PC-9 (cell line): ENCODE results near the gene IGF2. TPM values are rescaled to one million over a fixed set of nuclear protein-coding genes. Genes with fewer than 3 reads are reported as not detected.

Source experiments
- BruUV-seq: library from RNA; stranded (reverse); fragments of 400-500 nt; replicated peaks from 2 replicates; lab custom pipeline; 2021; lab: Mats Ljungman, UMichigan
- CTCF ChIA-PET: fragments of 300-600 bp; sonication (Branson Sonifier 250); formaldehyde crosslinking; loops from one replicate; lab custom pipeline; 2022; ENCODE audit warnings: antibody characterized with exemption; lab: Charles Lee
- POLR2A ChIA-PET: fragments of 300-600 bp; sonication (Branson Sonifier 250); formaldehyde crosslinking; loops from one replicate; lab custom pipeline; 2022; ENCODE audit warnings: antibody characterized with exemption; ENCODE audit not compliant: unreplicated experiment; lab: Charles Lee
- DNase-seq, 2 experiments: peaks; one replicate each; pipeline versions ENCODE4 v3.0.0 to v3.0.0-alpha.2; 2015 to 2022; ENCODE audit warnings: mixed read lengths in 1 of 2
- H2AFZ ChIP-seq: fragments of 200-600 bp; sonication (generic); 2 replicates; pipeline ENCODE4 v1.8.1; 2017; ENCODE audit warnings: antibody characterized with exemption
- H3F3A ChIP-seq: fragments of 200-600 bp; sonication (generic); 2 replicates; pipeline ENCODE4 v1.8.1; 2017; ENCODE audit warnings: antibody characterized with exemption, mild to moderate bottlenecking, low read depth; ENCODE audit not compliant: insufficient read depth
- H3K27ac ChIP-seq: fragments of 200-600 bp; sonication (generic); 2 replicates; pipeline ENCODE4 v1.6.1; 2016; ENCODE audit warnings: mixed run types
- H3K27me3 ChIP-seq: fragments of 200-600 bp; sonication (generic); 2 replicates; pipeline ENCODE4 v1.6.1; 2016; ENCODE audit warnings: low read depth, mixed run types; ENCODE audit not compliant: insufficient read depth
- H3K36me3 ChIP-seq: fragments of 200-600 bp; sonication (generic); 2 replicates; pipeline ENCODE4 v1.6.1; 2016; ENCODE audit warnings: low read depth, mixed run types
- H3K4me1 ChIP-seq: fragments of 200-600 bp; sonication (generic); replicated peaks from 2 replicates; pipeline ENCODE4 v1.6.1; 2016; ENCODE audit warnings: mixed run types; ENCODE audit not compliant: insufficient read depth
- H3K4me2 ChIP-seq: fragments of 200-600 bp; sonication (generic); 2 replicates; pipeline ENCODE4 v1.6.1; 2017; ENCODE audit warnings: mixed run types
- H3K4me3 ChIP-seq: fragments of 200-600 bp; sonication (generic); 2 replicates; pipeline ENCODE4 v1.6.1; 2016; ENCODE audit warnings: mixed run types
- H3K79me2 ChIP-seq: fragments of 200-600 bp; sonication (generic); 2 replicates; pipeline ENCODE4 v1.6.1; 2017; ENCODE audit warnings: low read depth, mixed run types
- H3K9me2 ChIP-seq: fragments of 200-600 bp; sonication (generic); 2 replicates; pipeline ENCODE4 v1.8.1; 2017; ENCODE audit warnings: mild to moderate bottlenecking; ENCODE audit not compliant: insufficient read depth
- H3K9me3 ChIP-seq: fragments of 200-600 bp; sonication (generic); 2 replicates; pipeline ENCODE4 v1.8.1; 2016; ENCODE audit warnings: low read depth; ENCODE audit not compliant: insufficient read depth
- H4K20me1 ChIP-seq: fragments of 200-600 bp; sonication (generic); 2 replicates; pipeline ENCODE4 v1.8.1; 2017; ENCODE audit not compliant: insufficient read depth
- EZH2 ChIP-seq: fragments of 200-600 bp; sonication (generic); IDR thresholded peaks from 2 replicates; pipeline ENCODE4 v1.8.0; 2017; ENCODE audit warnings: antibody characterized with exemption, low read depth
- intact Hi-C: fragments of 100-400 bp; cut with micrococcal nuclease; formaldehyde crosslinking; loops from one replicate; pipeline ENCODE4 v1.10.0; 2022; ENCODE audit not compliant: unreplicated experiment
- total RNA-seq: library from RNA; stranded (reverse); gene quantifications from 2 replicates; pipeline ENCODE4 v1.2.3, GENCODE V29; 2021
- TF ChIP-seq, protein P1 (sequence below): fragments of 200-600 bp; sonication (generic); conservative IDR thresholded peaks from 2 replicates; pipeline ENCODE4 v1.6.1; 2017; ENCODE audit warnings: mixed run types, antibody characterized with exemption, mild to moderate bottlenecking, moderate library complexity

The IGF2 gene
- total RNA-seq, 1 experiment from 2014 or later: 0.24 TPM

DNA sequence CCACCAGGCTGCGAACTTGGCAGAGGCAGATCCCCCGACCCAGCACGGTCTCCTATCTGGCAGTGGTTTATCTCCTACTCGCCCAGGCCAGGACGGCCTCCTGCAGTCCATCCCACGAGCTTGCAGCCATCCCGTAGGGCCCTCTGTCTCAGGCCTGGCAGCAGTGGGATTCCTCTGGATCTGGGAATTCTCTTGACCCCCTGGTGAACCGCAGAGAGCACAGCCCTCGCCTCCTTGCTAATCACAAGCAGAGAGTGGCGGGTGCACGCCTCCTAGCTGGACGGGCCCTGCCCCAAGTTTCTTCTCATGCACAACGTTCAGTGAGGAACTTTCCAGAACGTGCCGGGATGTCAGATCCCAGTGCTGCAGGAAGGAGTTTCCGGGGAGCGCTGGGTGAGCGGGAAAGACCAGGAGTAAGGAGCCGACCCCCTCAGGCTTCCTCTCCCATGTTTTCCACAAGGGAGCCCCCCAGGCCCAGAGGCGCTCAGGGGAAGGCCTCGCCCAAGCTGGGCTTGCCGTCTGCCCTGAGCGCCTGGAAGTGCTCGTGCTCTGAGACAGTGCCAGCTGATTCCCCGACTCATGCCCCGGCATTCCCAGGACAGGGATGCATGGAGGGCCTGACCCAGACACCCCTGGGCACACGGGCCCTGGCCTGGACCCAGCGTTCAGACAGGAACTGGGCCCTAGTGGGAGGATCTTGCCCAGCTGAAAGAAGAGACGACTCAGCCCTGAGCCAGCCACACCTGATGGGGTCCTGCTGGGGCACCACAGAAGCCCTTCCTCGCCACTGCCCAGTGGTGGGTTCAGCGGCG, 24.6 kb downstream of the IGF2 start:
- Histone ChIP-seq H3K4me1 (no peaks in the 10 kb centered on the region), H4K20me1 (no peaks in the 10 kb centered on the region), H3K9me3 (no peaks in the 10 kb centered on the region), H3K27ac (no peak overlapping the region), H3K4me2 (no peak overlapping the region), H3F3A (no peaks in the 10 kb centered on the region), H2AFZ (no peak overlapping the region), H3K36me3 (no peaks in the 10 kb centered on the region), H3K79me2 (no peaks in the 10 kb centered on the region), H3K27me3 (no peaks in the 10 kb centered on the region; the same call in 1 of the 2 replicates), H3K4me3 (no peak overlapping the region), H3K9me2 (no peaks in the 10 kb centered on the region)
- DNase-seq: no peak
- BruUV-seq: no TSS peak
- CTCF ChIA-PET: interaction anchor here (0.6 kb wide), 2 partner anchors 109 to 168 kb away, joined by 3 to 7 read pairs; no protein-coding TSS in a partner anchor
- no peak for TF ChIP-seq EZH2
- TF ChIP-seq, protein P1, sequence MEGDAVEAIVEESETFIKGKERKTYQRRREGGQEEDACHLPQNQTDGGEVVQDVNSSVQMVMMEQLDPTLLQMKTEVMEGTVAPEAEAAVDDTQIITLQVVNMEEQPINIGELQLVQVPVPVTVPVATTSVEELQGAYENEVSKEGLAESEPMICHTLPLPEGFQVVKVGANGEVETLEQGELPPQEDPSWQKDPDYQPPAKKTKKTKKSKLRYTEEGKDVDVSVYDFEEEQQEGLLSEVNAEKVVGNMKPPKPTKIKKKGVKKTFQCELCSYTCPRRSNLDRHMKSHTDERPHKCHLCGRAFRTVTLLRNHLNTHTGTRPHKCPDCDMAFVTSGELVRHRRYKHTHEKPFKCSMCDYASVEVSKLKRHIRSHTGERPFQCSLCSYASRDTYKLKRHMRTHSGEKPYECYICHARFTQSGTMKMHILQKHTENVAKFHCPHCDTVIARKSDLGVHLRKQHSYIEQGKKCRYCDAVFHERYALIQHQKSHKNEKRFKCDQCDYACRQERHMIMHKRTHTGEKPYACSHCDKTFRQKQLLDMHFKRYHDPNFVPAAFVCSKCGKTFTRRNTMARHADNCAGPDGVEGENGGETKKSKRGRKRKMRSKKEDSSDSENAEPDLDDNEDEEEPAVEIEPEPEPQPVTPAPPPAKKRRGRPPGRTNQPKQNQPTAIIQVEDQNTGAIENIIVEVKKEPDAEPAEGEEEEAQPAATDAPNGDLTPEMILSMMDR: no peak
- intact Hi-C loops: no loop called here
- POLR2A ChIA-PET: no interaction called here

DNA sequence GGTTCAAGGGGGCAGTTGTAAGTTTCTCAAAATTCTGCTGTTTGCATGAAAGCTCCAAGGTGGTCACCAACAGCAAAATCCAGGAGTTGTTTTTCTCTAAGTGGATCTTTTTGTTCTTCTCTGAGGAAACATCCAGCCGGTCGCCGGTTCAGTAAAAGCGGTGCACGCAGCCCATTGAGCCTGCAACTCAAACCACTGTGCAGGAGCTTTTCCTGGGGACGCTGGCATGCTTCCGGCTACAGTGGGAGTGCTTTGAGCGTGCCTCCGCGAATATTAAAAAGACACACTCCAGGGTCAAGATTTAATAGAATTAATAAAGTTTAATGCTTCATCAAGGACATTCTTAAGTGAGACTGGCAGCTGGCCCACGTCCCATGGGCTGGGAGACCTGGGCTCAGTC, 25.4 kb downstream of the IGF2 start:
- Histone ChIP-seq H3K4me3 (no peak overlapping the region), H3K27ac (no peak overlapping the region), H3F3A (no peaks in the 10 kb centered on the region), H3K4me1 (no peaks in the 10 kb centered on the region), H2AFZ (no peak overlapping the region), H3K9me3 (no peaks in the 10 kb centered on the region), H3K4me2 (no peak overlapping the region), H3K79me2 (no peaks in the 10 kb centered on the region), H4K20me1 (no peaks in the 10 kb centered on the region), H3K9me2 (no peaks in the 10 kb centered on the region), H3K27me3 (no peaks in the 10 kb centered on the region; the same call in 1 of the 2 replicates), H3K36me3 (no peaks in the 10 kb centered on the region)
- ChIA-PET POLR2A (no interaction called here), CTCF (no interaction called here)
- DNase-seq: no peak
- BruUV-seq: no TSS peak
- TF ChIP-seq EZH2: no peak
- TF ChIP-seq, protein P1: no peak
- intact Hi-C loops: no loop called here

DNA sequence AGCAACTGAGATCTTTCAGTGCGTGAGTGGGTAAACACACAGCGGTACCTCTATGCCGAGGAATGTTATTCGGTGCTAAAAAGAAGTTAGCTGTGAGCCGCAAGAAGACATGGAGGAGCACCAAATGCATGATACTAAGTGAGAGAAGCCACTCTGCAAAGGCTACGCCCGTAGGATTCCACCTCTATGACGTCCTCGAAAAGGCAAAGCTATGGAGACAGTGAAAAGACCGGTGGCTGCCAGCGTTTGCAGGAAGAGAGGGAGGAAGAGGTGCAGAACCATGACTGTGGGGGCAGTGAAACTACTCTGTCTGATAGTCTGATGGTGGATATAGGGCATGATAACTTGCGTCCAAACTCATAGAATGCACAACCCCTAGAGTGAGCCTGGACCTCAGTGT, 28.7 kb downstream of the IGF2 start:
- Histone ChIP-seq H3K4me2 (no peak overlapping the region), H4K20me1 (no peaks in the 10 kb centered on the region), H3K4me3 (no peak overlapping the region), H3K9me2 (no peaks in the 10 kb centered on the region), H3K9me3 (no peaks in the 10 kb centered on the region), H3F3A (no peaks in the 10 kb centered on the region), H2AFZ (no peak overlapping the region), H3K36me3 (no peaks in the 10 kb centered on the region), H3K4me1 (no peaks in the 10 kb centered on the region), H3K27ac (no peak overlapping the region), H3K79me2 (no peaks in the 10 kb centered on the region), H3K27me3 (no peaks in the 10 kb centered on the region)
- BruUV-seq: no TSS peak
- intact Hi-C loops: no loop called here
- TF ChIP-seq, protein P1: no peak
- no peak for TF ChIP-seq EZH2
- CTCF ChIA-PET: no interaction called here
- POLR2A ChIA-PET: no interaction called here
- DNase-seq: no peak
